Activated gamma-delta T cell treated with anti-CD3 and anti-CD28 coated beads, Interleukin-2, amount 50 U/mL, for 16 hours (primary cell): ENCODE results near the gene RNASE13.
"Not testable (repeated sequence)": the region's sequence is repeated elsewhere in the genome, so short reads cannot be mapped to it uniquely, and the experiment has no call there.

Experiments used
- DNase-seq: peaks from one replicate; pipeline ENCODE4 v3.0.0-alpha.2; 2020; ENCODE audit warnings: low read depth

The RNASE13 gene

GRCh38 chr14:20988717-20989470, 45.7 kb downstream of the RNASE13 start:
- DNase-seq: no peak

GRCh38 chr14:20986811-20987210, 47.8 kb downstream of the RNASE13 start:
- no peak for DNase-seq

DNA sequence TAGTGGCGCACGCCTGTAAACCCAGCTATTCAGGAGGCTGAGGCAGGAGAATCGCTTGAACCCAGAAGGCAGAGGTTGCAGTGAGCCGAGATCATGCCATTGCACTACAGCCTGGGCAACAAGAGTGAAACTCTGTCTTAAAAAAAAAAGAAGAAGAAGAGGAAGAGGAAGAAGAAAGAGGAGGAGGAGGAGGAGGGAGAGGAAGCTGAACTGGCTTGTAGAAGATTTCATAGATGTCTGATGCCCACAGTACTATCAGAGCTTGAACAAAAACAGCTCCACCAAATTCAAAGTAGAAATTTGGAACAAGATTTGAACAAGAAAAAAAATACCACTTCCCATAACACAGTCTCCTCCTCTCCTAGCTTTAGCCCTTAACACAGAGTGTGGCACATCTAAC, 49.0 kb downstream of the RNASE13 start:
- not testable (repeated sequence) for DNase-seq
